Ishikawa (cell line): Measurements from ENCODE around the gene EEFSEC.

Source experiments
- CEBPB ChIP-seq: IDR thresholded peaks from 2 replicates; pipeline ENCODE4 v1.6.1; 2012
- CREB1 ChIP-seq: IDR thresholded peaks from 2 replicates; pipeline ENCODE4 v1.6.1; 2012; ENCODE audit warnings: low read depth
- EGR1 ChIP-seq: IDR thresholded peaks from 2 replicates; pipeline ENCODE4 v1.6.1; 2012
- EP300 ChIP-seq: IDR thresholded peaks from 2 replicates; pipeline ENCODE4 v1.6.1; 2012; ENCODE audit warnings: borderline replicate concordance
- FOXM1 ChIP-seq: IDR thresholded peaks from 2 replicates; pipeline ENCODE4 v1.6.1; 2012; ENCODE audit warnings: low read depth, borderline replicate concordance
- MAX ChIP-seq: IDR thresholded peaks from 2 replicates; pipeline ENCODE4 v1.6.1; 2012
- NFIC ChIP-seq: IDR thresholded peaks from 2 replicates; pipeline ENCODE4 v1.6.1; 2012
- RAD21 ChIP-seq: IDR thresholded peaks from 2 replicates; pipeline ENCODE4 v1.6.1; 2012; ENCODE audit warnings: low read depth
- REST ChIP-seq: IDR thresholded peaks from 2 replicates; pipeline ENCODE4 v1.6.1; 2012; ENCODE audit warnings: low read depth, mild to moderate bottlenecking
- TAF1 ChIP-seq: IDR thresholded peaks from 2 replicates; pipeline ENCODE4 v1.6.1; 2012; ENCODE audit warnings: low read depth, mild to moderate bottlenecking
- TCF12 ChIP-seq: IDR thresholded peaks from 2 replicates; pipeline ENCODE4 v1.6.1; 2012; ENCODE audit warnings: low read depth
- TEAD4 ChIP-seq: IDR thresholded peaks from 2 replicates; pipeline ENCODE4 v1.6.1; 2012
- USF1 ChIP-seq: IDR thresholded peaks from 2 replicates; pipeline ENCODE4 v1.6.1; 2012
- YY1 ChIP-seq: IDR thresholded peaks from 2 replicates; pipeline ENCODE4 v1.6.1; 2012; ENCODE audit warnings: low read depth
- ZBTB7A ChIP-seq: IDR thresholded peaks from 2 replicates; pipeline ENCODE4 v1.6.1; 2012; ENCODE audit warnings: low read depth

Gene EEFSEC

GRCh38 chr3:128358156-128358895 lies 205.0 kb downstream of the EEFSEC start:
- no peak for TF ChIP-seq RAD21
- TF ChIP-seq EGR1, result no peak
- no peak for TF ChIP-seq TEAD4
- TF ChIP-seq CEBPB, result no peak
- TF ChIP-seq REST, result no peak
- no peak for TF ChIP-seq USF1
- no peak for TF ChIP-seq TCF12
- TF ChIP-seq FOXM1, result no peak
- no peak for TF ChIP-seq TAF1
- no peak for TF ChIP-seq MAX
- TF ChIP-seq NFIC, result no peak
- TF ChIP-seq YY1, result no peak
- no peak for TF ChIP-seq CREB1
- no peak for TF ChIP-seq ZBTB7A

GRCh38 chr3:128359060-128359664 lies 205.9 kb downstream of the EEFSEC start:
- no peak for TF ChIP-seq REST

GRCh38 chr3:128359846-128360642 lies 206.8 kb downstream of the EEFSEC start:
- no peak for TF ChIP-seq FOXM1

GRCh38 chr3:128360705-128361271 lies 207.5 kb downstream of the EEFSEC start:
- no peak for TF ChIP-seq TAF1
- TF ChIP-seq USF1, result no peak
- no peak for TF ChIP-seq YY1
- TF ChIP-seq RAD21, result no peak
- no peak for TF ChIP-seq CREB1
- no peak for TF ChIP-seq TCF12
- TF ChIP-seq MAX, result no peak
- TF ChIP-seq EP300, result no peak
- no peak for TF ChIP-seq REST
- no peak for TF ChIP-seq ZBTB7A
- TF ChIP-seq EGR1, result no peak
- no peak for TF ChIP-seq TEAD4
